D341Med (cell line): ENCODE results near the gene COPS7B.

Experiments
- DNase-seq: peaks from one replicate; pipeline ENCODE4 v3.0.0; 2012; ENCODE audit warnings: low spot score

Gene COPS7B

GRCh38 chr2:231785822-231786176 is 446 bp upstream of the COPS7B start:
- no peak for DNase-seq

- DNase-seq = no peak
Measured at GRCh38 chr2:231786917-231787292, 660 bp downstream of the COPS7B start.

- DNase-seq = no peak
Measured at GRCh38 chr2:231791107-231791506, 4.9 kb downstream of the COPS7B start.

GRCh38 chr2:231794383-231794782 is 8.1 kb downstream of the COPS7B start:
- DNase-seq = no peak

- DNase-seq = peak; percentile 42
Measured at GRCh38 chr2:231795525-231796327, 9.5 kb downstream of the COPS7B start.

GRCh38 chr2:231800493-231801091 is 14.3 kb downstream of the COPS7B start:
- peak; percentile 65 for DNase-seq

GRCh38 chr2:231803501-231804138 is 17.4 kb downstream of the COPS7B start:
- no peak for DNase-seq

GRCh38 chr2:231807020-231807419 is 20.8 kb downstream of the COPS7B start:
- DNase-seq = no peak

- no peak for DNase-seq
Measured at GRCh38 chr2:231810905-231811304, 24.7 kb downstream of the COPS7B start.

- no peak for DNase-seq
Measured at GRCh38 chr2:231816327-231817026, 30.2 kb downstream of the COPS7B start.

GRCh38 chr2:231819447-231820042 is 33.3 kb downstream of the COPS7B start:
- no peak for DNase-seq

- no peak for DNase-seq
Measured at GRCh38 chr2:231820786-231821303, 34.6 kb downstream of the COPS7B start.

- no peak for DNase-seq
Measured at GRCh38 chr2:231821908-231822307, 35.7 kb downstream of the COPS7B start.

- no peak for DNase-seq
Measured at GRCh38 chr2:231853105-231853504, 66.9 kb downstream of the COPS7B start.

GRCh38 chr2:231854616-231855125 is 68.4 kb downstream of the COPS7B start:
- DNase-seq = no peak

GRCh38 chr2:231856959-231857358 is 70.7 kb downstream of the COPS7B start:
- no peak for DNase-seq
